ENCODE data around the gene HMOX2. TPM values are rescaled to one million over a fixed set of nuclear protein-coding genes. Genes with fewer than 3 reads are reported as not detected.

The HMOX2 gene
- total RNA-seq, 1 experiment from 2014 or later, result 42.6 TPM

DNA sequence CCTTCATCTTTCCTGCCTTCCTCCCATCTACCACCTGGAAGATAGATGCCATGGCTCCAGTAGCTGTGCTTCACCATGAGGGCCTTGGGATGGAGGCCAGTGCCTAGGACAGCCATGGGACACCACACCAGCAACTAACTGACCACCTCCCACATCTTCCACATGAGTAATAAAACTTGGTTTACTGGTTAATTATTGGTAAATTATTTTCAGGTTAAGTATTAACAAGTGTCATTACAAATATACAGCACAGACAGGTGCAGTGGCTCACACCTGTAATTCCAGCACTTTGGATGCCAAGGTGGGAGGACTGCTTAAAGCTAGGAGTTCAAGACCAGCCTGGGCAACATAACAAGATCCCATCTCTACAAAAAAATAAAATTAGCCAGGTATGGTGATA lies 48.4 kb downstream of the HMOX2 start (continued):
- TF ChIP-seq, protein P1, sequence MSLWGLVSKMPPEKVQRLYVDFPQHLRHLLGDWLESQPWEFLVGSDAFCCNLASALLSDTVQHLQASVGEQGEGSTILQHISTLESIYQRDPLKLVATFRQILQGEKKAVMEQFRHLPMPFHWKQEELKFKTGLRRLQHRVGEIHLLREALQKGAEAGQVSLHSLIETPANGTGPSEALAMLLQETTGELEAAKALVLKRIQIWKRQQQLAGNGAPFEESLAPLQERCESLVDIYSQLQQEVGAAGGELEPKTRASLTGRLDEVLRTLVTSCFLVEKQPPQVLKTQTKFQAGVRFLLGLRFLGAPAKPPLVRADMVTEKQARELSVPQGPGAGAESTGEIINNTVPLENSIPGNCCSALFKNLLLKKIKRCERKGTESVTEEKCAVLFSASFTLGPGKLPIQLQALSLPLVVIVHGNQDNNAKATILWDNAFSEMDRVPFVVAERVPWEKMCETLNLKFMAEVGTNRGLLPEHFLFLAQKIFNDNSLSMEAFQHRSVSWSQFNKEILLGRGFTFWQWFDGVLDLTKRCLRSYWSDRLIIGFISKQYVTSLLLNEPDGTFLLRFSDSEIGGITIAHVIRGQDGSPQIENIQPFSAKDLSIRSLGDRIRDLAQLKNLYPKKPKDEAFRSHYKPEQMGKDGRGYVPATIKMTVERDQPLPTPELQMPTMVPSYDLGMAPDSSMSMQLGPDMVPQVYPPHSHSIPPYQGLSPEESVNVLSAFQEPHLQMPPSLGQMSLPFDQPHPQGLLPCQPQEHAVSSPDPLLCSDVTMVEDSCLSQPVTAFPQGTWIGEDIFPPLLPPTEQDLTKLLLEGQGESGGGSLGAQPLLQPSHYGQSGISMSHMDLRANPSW (CRISPR knock-in tag; conservative IDR thresholded peaks at IDR 0.05; ENCODE audit: low read depth), result no peak
- TF ChIP-seq ZNF425 (CRISPR knock-in tag; conservative IDR thresholded peaks at IDR 0.05), result no peak
- no peak for TF ChIP-seq SP1 (CRISPR knock-in tag; conservative IDR thresholded peaks at IDR 0.05)
- TF ChIP-seq AR (CRISPR knock-in tag; IDR thresholded peaks at IDR 0.05), result no peak
- no peak for TF ChIP-seq IRF1 (CRISPR knock-in tag; IDR thresholded peaks at IDR 0.05)
- no peak for TF ChIP-seq E2F1 (CRISPR knock-in tag; IDR thresholded peaks at IDR 0.05)
- no peak for TF ChIP-seq CBFB (CRISPR knock-in tag; IDR thresholded peaks at IDR 0.05; ENCODE audit: low read depth)
- TF ChIP-seq ERG (CRISPR knock-in tag; IDR thresholded peaks at IDR 0.05), result no peak
- TF ChIP-seq CREB1 (CRISPR knock-in tag; IDR thresholded peaks at IDR 0.05), result no peak

DNA sequence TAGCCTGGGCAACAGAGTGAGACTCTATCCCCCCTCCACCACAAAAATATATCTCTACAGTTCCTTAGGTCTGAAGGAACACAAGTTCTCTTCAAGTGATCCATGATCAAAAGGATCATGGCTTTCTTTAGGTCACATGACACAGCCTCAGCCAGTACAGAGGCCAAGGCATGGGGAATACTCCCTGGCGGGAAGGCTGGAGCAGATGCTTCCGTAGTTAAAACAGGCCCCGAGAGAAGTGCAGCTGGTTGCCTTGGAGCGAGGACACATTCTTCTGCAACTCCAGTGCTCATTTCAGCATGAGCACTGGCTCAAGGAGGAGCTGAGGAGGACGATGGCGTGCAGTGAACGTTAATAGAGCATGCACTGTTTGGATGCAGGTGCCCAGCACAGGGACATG lies 48.9 kb downstream of the HMOX2 start:
- Mint-ChIP-seq H3K9me3 (no peaks in the 10 kb centered on the region), H3K27ac (no peak overlapping the region), H3K36me3 (0 out of 2 replicates have a peak, but pooled peaks cover 2% of the 10 kb centered on the region), H3K4me1 (peaks cover 58% of the 10 kb centered on the region), H3K27me3 (ENCODE audit: low read depth) (no peaks in the 10 kb centered on the region), H3K4me3 (no peak overlapping the region)
- POLR2A ChIA-PET, result interaction anchor here (0.6 kb wide), 1 partner anchor 93 kb away, joined by 3 read pairs; no protein-coding TSS in a partner anchor
- ATAC-seq (no peak), DNase-seq (ENCODE audit: low spot score) (no peak)
- TF ChIP-seq, protein P2, sequence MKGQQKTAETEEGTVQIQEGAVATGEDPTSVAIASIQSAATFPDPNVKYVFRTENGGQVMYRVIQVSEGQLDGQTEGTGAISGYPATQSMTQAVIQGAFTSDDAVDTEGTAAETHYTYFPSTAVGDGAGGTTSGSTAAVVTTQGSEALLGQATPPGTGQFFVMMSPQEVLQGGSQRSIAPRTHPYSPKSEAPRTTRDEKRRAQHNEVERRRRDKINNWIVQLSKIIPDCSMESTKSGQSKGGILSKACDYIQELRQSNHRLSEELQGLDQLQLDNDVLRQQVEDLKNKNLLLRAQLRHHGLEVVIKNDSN (CRISPR knock-in tag; IDR thresholded peaks at IDR 0.05), result peak; percentile 47; the same call in 1 of the 2 replicates
- no peak for TF ChIP-seq ZNF263 (CRISPR knock-in tag; IDR thresholded peaks at IDR 0.05; ENCODE audit: low read depth)
- TF ChIP-seq USF2 (CRISPR knock-in tag; IDR thresholded peaks at IDR 0.05), result peak; percentile 56; the same call in 1 of the 2 replicates
- CTCF ChIA-PET, result interaction anchor here (0.8 to 1.8 kb wide), 4 partner anchors 11 to 24 kb away, joined by 3 to 4 read pairs (median 3); no protein-coding TSS in a partner anchor

All from WTC11 (cell line).